Measurements from ENCODE around the gene MATN4. TPM values are rescaled to one million over a fixed set of nuclear protein-coding genes. Genes with fewer than 3 reads are reported as not detected.

MATN4 gene
- total and polyA plus RNA-seq, 2 of the 13 experiments (the other 11 are each of a cell fraction or from before 2014, with no cell fraction given): not detected

- TF ChIP-seq ZFP62 (CRISPR knock-in tag; IDR thresholded peaks at IDR 0.05) (no peak), ZNF333 (CRISPR knock-in tag; IDR thresholded peaks at IDR 0.05; ENCODE audit: borderline replicate concordance) (peak; percentile 47; the same call in 1 of the 2 replicates), ZNF138 (CRISPR knock-in tag; IDR thresholded peaks at IDR 0.05; ENCODE audit: low read depth) (no peak), HBP1 (CRISPR knock-in tag; IDR thresholded peaks at IDR 0.05; ENCODE audit: low read depth) (peak; percentile 63; the same call in 1 of the 2 replicates), GLI4 (CRISPR knock-in tag; IDR thresholded peaks at IDR 0.05; ENCODE audit: borderline replicate concordance) (no peak), FIP1L1 (IDR thresholded peaks at IDR 0.05; ENCODE audit: borderline replicate concordance, insufficient read depth, low read depth, low read length) (no peak), POLR2AphosphoS5 (IDR thresholded peaks at IDR 0.05; ENCODE audit: low read depth, low read length) (no peak), ZNF225 (CRISPR knock-in tag; IDR thresholded peaks at IDR 0.05) (peak; percentile 94; the same call in 1 of the 2 replicates), ZNF556 (CRISPR knock-in tag; IDR thresholded peaks at IDR 0.05; ENCODE audit: borderline replicate concordance) (0 out of 2 replicates have a peak, but pooled peaks have one; percentile 29), TRIM22 (IDR thresholded peaks at IDR 0.05) (no peak), BHLHE40 (IDR thresholded peaks at IDR 0.05; ENCODE audit: low read length) (0 out of 2 replicates have a peak, but pooled peaks have one; percentile 9), ZNF446 (CRISPR knock-in tag; IDR thresholded peaks at IDR 0.05) (no peak)
- TF ChIP-seq, protein P1, sequence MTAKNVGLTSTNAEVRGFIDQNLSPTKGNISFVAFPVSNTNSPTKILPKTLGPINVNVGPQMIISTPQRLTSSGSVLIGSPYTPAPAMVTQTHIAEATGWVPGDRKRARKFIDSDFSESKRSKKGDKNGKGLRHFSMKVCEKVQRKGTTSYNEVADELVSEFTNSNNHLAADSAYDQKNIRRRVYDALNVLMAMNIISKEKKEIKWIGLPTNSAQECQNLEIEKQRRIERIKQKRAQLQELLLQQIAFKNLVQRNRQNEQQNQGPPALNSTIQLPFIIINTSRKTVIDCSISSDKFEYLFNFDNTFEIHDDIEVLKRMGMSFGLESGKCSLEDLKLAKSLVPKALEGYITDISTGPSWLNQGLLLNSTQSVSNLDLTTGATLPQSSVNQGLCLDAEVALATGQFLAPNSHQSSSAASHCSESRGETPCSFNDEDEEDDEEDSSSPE (CRISPR knock-in tag; IDR thresholded peaks at IDR 0.05): peak; percentile 45; the same call in 1 of the 2 replicates
- TF ChIP-seq, protein P2, sequence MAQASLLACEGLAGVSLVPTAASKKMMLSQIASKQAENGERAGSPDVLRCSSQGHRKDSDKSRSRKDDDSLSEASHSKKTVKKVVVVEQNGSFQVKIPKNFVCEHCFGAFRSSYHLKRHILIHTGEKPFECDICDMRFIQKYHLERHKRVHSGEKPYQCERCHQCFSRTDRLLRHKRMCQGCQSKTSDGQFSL (CRISPR knock-in tag; IDR thresholded peaks at IDR 0.05): 0 out of 2 replicates have a peak, but pooled peaks have one; percentile 33
Measured at GRCh38 chr20:45293041-45294002, 14.8 kb downstream of the MATN4 start (continued).
